GM23338 (cell line): Measurements from ENCODE around the gene SPATA1.

Source experiments
- EZH2 ChIP-seq: fragments of 200-600 bp; sonication (generic); IDR thresholded peaks from one replicate; pipeline ENCODE4 v1.8.0; 2017; ENCODE audit warnings: antibody characterized with exemption, mild to moderate bottlenecking, low read depth; ENCODE audit not compliant: unreplicated experiment
- EZH2phosphoT487 ChIP-seq: fragments of 200-600 bp; sonication (generic); IDR thresholded peaks from one replicate; pipeline ENCODE4 v1.8.1; 2018; ENCODE audit warnings: antibody characterized with exemption; ENCODE audit not compliant: unreplicated experiment
- POLR2AphosphoS5 ChIP-seq: IDR thresholded peaks from 2 replicates; pipeline ENCODE4 v1.6.1; 2016; ENCODE audit warnings: antibody characterized with exemption, low read depth
- TF ChIP-seq, protein P1 (sequence below), 2 experiments: fragments of 200-600 bp in 1 of 2; sonication (generic) in 1 of 2; conservative IDR thresholded peaks; 2 replicates each; pipeline versions ENCODE4 v1.5.1 to v1.6.1; 2016 to 2017; ENCODE audit warnings: antibody characterized with exemption in 2 of 2, low read depth in 2 of 2, mild to moderate bottlenecking in 2 of 2, moderate library complexity in 1 of 2
- TF ChIP-seq, protein P2 (sequence below): IDR thresholded peaks from one replicate; pipeline ENCODE4 v1.6.1; 2018; ENCODE audit warnings: antibody characterized with exemption; ENCODE audit not compliant: unreplicated experiment
- TF ChIP-seq, protein P3 (sequence below): IDR thresholded peaks from 2 replicates; pipeline ENCODE4 v1.6.1; 2016; ENCODE audit warnings: antibody characterized with exemption

DNA sequence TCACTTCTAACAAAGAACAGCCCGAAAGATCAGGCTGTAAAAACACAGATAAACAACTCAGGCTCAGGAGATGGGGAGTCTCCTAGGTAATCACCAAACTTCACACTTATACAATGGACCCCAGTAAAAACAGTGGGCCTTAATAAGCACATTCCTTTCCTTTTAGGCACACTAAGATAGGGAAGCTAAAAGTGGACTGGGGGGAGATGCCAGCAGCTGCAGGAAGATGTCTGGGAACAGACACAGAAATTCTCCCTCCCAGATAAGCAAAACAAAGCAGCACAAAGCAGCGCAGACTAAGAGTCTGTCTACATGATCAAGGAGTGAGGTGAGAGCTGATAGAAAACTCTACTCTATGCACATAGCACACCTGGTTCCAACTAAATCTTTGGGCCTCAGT is 97.0 kb downstream of the SPATA1 start:
- TF ChIP-seq, protein P1, sequence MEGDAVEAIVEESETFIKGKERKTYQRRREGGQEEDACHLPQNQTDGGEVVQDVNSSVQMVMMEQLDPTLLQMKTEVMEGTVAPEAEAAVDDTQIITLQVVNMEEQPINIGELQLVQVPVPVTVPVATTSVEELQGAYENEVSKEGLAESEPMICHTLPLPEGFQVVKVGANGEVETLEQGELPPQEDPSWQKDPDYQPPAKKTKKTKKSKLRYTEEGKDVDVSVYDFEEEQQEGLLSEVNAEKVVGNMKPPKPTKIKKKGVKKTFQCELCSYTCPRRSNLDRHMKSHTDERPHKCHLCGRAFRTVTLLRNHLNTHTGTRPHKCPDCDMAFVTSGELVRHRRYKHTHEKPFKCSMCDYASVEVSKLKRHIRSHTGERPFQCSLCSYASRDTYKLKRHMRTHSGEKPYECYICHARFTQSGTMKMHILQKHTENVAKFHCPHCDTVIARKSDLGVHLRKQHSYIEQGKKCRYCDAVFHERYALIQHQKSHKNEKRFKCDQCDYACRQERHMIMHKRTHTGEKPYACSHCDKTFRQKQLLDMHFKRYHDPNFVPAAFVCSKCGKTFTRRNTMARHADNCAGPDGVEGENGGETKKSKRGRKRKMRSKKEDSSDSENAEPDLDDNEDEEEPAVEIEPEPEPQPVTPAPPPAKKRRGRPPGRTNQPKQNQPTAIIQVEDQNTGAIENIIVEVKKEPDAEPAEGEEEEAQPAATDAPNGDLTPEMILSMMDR (conservative IDR thresholded peaks at IDR 0.05; ENCODE audit: low read depth in 2 of 2), result no peak
- TF ChIP-seq EZH2 (no peak), EZH2phosphoT487 (no peak), POLR2AphosphoS5 (no peak)
- TF ChIP-seq, protein P2, sequence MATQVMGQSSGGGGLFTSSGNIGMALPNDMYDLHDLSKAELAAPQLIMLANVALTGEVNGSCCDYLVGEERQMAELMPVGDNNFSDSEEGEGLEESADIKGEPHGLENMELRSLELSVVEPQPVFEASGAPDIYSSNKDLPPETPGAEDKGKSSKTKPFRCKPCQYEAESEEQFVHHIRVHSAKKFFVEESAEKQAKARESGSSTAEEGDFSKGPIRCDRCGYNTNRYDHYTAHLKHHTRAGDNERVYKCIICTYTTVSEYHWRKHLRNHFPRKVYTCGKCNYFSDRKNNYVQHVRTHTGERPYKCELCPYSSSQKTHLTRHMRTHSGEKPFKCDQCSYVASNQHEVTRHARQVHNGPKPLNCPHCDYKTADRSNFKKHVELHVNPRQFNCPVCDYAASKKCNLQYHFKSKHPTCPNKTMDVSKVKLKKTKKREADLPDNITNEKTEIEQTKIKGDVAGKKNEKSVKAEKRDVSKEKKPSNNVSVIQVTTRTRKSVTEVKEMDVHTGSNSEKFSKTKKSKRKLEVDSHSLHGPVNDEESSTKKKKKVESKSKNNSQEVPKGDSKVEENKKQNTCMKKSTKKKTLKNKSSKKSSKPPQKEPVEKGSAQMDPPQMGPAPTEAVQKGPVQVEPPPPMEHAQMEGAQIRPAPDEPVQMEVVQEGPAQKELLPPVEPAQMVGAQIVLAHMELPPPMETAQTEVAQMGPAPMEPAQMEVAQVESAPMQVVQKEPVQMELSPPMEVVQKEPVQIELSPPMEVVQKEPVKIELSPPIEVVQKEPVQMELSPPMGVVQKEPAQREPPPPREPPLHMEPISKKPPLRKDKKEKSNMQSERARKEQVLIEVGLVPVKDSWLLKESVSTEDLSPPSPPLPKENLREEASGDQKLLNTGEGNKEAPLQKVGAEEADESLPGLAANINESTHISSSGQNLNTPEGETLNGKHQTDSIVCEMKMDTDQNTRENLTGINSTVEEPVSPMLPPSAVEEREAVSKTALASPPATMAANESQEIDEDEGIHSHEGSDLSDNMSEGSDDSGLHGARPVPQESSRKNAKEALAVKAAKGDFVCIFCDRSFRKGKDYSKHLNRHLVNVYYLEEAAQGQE, result no peak
- TF ChIP-seq, protein P3, sequence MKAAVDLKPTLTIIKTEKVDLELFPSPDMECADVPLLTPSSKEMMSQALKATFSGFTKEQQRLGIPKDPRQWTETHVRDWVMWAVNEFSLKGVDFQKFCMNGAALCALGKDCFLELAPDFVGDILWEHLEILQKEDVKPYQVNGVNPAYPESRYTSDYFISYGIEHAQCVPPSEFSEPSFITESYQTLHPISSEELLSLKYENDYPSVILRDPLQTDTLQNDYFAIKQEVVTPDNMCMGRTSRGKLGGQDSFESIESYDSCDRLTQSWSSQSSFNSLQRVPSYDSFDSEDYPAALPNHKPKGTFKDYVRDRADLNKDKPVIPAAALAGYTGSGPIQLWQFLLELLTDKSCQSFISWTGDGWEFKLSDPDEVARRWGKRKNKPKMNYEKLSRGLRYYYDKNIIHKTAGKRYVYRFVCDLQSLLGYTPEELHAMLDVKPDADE, result no peak
